Activated naive CD4-positive, alpha-beta T cell treated with anti-CD3 and anti-CD28 coated beads, Interleukin-2, amount 50 U/mL, for 24 hours (primary cell): ENCODE measurements around the gene BTG3.

ENCODE experiments used
- H3K27ac Mint-ChIP-seq: one replicate; pipeline ENCODE4 v1.8.0; 2021; ENCODE audit warnings: mild to moderate bottlenecking, mixed read lengths
- H3K27me3 Mint-ChIP-seq: one replicate; pipeline ENCODE4 v1.8.0; 2021; ENCODE audit warnings: mixed read lengths
- H3K36me3 Mint-ChIP-seq: one replicate; pipeline ENCODE4 v1.8.0; 2021; ENCODE audit warnings: mixed read lengths
- H3K4me1 Mint-ChIP-seq: one replicate; pipeline ENCODE4 v1.8.0; 2021; ENCODE audit warnings: mixed read lengths
- H3K4me3 Mint-ChIP-seq: one replicate; pipeline ENCODE4 v1.8.0; 2021; ENCODE audit warnings: mild to moderate bottlenecking, mixed read lengths
- H3K9me3 Mint-ChIP-seq: one replicate; pipeline ENCODE4 v1.8.0; 2021; ENCODE audit warnings: mixed read lengths

BTG3 gene

DNA sequence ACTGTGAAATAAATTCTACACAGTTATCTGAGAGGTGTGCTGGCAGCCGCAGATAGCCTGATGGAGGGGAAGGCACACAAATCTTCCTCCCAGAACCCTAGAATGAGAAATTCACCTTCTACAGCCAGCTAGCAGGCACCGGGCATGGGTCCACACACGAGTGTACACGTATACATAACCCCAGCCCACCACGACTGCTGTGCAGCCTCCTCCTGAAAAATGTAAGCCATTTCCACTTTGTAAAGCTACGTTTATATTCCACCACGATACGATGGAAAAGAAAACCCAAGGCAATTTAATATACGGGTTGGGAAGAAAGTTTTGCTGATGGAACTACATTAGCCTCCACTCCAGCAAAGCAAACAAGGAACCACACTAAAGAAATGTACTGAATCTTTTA lies 1.8 kb downstream of the BTG3 start:
- Mint-ChIP-seq H3K4me1 (peaks cover 22% of the 10 kb centered on the region), H3K9me3 (no peaks in the 10 kb centered on the region), H3K4me3 (peak overlapping the region; percentile 88), H3K27me3 (no peaks in the 10 kb centered on the region), H3K36me3 (peaks cover 9% of the 10 kb centered on the region), H3K27ac (peak overlapping the region; percentile 95)

DNA sequence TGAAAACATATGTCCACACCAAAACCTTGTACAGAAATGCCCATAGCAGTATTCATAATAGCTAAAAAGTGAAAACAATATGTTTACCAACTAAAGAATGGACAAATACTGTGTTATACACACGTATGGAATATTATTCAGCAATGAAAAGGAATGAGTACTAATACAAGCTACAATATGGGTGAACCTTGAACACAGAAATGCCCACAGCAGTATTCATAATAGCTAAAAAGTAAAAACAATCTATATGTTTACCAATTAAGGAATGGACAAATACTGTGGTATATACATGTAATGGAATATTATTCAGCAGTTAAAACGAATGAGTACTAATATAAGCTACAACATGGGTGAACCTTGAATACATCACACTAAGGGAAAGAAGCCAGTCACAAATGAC lies 3.0 kb downstream of the BTG3 start:
- Mint-ChIP-seq H3K36me3 (peaks cover 9% of the 10 kb centered on the region), H3K27ac (no peak overlapping the region), H3K4me3 (no peak overlapping the region), H3K4me1 (peaks cover 22% of the 10 kb centered on the region), H3K9me3 (no peaks in the 10 kb centered on the region), H3K27me3 (no peaks in the 10 kb centered on the region)

DNA sequence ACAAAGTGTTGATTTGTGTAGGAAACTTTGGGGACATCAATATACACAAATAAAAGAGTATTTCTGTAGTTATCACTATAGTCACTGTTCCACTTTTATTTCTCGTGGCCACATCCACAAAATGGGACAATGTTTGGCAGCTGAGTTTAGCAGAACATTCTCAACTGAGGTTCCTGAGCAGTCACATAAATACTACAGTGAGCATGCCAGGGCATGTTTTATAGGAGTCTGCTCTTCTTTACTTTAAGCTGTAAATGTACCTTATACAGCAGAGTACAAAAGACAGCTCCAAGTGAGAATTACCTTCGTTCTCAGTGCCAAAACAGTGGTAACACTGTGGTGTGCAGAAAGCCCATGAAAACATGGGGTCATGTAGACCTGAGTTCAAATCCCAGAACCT lies 5.0 kb downstream of the BTG3 start:
- Mint-ChIP-seq H3K27ac (no peak overlapping the region), H3K27me3 (no peaks in the 10 kb centered on the region), H3K9me3 (no peaks in the 10 kb centered on the region), H3K36me3 (peaks cover 17% of the 10 kb centered on the region), H3K4me3 (no peak overlapping the region), H3K4me1 (peaks cover 23% of the 10 kb centered on the region)

DNA sequence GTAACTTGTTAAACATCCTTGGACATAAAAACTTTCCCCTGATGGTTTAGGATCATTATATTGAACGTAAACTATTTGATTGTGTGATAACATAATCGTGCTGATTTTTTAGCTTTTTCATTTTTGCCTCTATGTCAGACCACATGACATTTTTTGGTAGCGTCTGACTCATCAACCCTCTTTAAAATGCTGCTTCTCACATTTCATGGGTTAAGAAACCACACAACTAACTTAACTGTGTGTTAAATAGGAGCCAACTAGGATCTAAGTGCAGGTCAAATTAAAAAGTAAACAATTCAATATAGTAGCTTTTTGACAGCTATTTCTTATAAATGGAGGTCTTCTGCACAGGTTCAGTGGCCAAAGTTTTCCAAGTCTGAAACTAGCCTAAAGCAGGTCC lies 9.8 kb downstream of the BTG3 start:
- Mint-ChIP-seq H3K36me3 (peaks cover 26% of the 10 kb centered on the region), H3K9me3 (no peaks in the 10 kb centered on the region), H3K27me3 (no peaks in the 10 kb centered on the region), H3K4me1 (peaks cover 4% of the 10 kb centered on the region), H3K4me3 (no peak overlapping the region), H3K27ac (no peak overlapping the region)

DNA sequence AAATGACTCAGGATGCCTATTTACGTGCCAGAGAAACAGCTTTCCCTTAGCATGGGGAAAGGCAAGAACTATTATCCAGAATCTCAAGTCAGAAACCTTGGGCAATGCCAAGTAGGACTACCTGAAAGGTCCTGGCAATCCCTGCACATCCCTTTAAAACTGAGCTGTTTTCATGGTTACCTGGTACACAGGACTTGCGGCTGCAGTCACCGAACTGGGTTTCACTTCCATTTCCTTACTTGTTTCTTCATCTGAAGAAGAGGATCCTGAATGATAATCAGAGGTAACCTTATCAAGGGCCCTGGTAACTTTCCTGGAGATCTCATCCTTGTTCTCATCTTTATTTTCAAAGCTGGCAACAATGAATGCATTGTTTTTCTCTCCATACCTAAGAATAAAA lies 14.3 kb downstream of the BTG3 start:
- H3K9me3 Mint-ChIP-seq = no peaks in the 10 kb centered on the region
- no peak overlapping the region for H3K27ac Mint-ChIP-seq
- H3K4me1 Mint-ChIP-seq = peaks cover 4% of the 10 kb centered on the region
- H3K36me3 Mint-ChIP-seq = peaks cover 27% of the 10 kb centered on the region
- H3K27me3 Mint-ChIP-seq = no peaks in the 10 kb centered on the region
- no peak overlapping the region for H3K4me3 Mint-ChIP-seq

DNA sequence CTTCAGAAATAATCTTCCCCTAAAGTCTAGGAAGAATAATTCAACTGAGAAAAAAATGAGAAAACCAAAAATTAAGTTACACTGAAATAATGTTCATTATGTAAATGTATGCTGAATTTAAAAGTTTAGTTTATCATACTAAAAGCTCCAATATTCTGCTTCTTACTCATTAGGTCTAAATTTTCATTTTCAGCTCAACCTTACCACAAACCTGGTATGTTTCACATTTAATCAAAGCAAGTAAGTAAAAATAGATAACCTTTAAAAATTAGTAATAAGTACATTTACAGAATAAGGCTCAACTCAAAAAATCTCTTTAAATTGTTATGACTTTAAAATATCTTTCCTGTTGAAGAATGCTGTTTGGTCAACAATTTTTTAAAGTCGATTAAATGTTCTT lies 15.0 kb downstream of the BTG3 start:
- H3K27me3 Mint-ChIP-seq = no peaks in the 10 kb centered on the region
- peaks cover 25% of the 10 kb centered on the region for H3K36me3 Mint-ChIP-seq
- no peaks in the 10 kb centered on the region for H3K9me3 Mint-ChIP-seq

DNA sequence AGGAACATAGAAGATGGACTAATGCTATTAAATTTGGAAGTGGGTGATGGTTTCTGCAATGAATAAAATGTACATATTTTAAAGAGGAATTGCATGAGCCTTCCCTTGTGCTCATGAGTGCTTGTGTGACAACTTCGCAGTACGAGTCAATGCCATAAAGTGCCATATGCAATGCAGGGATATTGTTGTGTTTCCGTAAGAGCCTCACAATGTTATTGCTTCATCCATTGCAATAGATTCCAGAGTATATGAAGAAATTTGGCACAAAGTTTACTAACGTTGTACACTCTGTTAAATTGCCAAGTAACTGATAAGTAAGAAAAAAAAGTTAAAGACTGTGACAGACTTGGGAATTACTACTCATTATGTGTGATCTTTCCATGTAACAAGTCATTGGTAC lies 22.3 kb downstream of the BTG3 start:
- Mint-ChIP-seq H3K36me3 (peaks cover 15% of the 10 kb centered on the region), H3K27me3 (no peaks in the 10 kb centered on the region), H3K4me1 (no peaks in the 10 kb centered on the region), H3K4me3 (no peak overlapping the region), H3K9me3 (no peaks in the 10 kb centered on the region), H3K27ac (no peak overlapping the region)

More for the DNA sequence above, 15.0 kb downstream of the BTG3 start:
- Mint-ChIP-seq H3K4me3 (no peak overlapping the region), H3K27ac (no peak overlapping the region), H3K4me1 (no peaks in the 10 kb centered on the region)

DNA sequence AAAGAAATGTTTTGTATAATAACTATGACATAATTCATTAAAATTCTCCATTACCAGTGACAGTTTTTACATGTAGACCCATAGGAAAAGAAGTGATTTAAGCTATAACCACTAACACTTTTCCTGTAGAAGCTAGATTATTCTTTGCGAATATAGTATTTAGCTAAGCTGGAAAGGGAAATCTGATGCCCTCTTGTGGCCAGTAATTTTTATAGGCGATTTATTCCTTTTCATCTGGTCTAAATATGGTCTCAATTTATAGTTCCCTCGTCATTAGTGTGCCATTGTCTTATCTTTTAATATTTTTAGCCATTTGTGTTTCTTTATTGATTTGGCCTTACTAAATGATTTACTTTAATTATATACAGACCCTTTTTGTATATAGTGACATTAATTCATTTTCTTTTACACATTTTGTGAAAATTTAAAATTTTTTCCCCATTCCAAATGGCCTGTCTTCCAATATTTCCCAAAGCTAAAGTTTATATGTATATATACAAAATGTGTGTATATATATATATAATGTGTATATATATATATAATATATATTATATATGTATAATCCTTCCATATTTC lies 26.7 kb downstream of the BTG3 start:
- no peak overlapping the region for H3K27ac Mint-ChIP-seq
- no peaks in the 10 kb centered on the region for H3K9me3 Mint-ChIP-seq
- no peaks in the 10 kb centered on the region for H3K36me3 Mint-ChIP-seq
- no peak overlapping the region for H3K4me3 Mint-ChIP-seq
- H3K27me3 Mint-ChIP-seq = no peaks in the 10 kb centered on the region
- no peaks in the 10 kb centered on the region for H3K4me1 Mint-ChIP-seq

DNA sequence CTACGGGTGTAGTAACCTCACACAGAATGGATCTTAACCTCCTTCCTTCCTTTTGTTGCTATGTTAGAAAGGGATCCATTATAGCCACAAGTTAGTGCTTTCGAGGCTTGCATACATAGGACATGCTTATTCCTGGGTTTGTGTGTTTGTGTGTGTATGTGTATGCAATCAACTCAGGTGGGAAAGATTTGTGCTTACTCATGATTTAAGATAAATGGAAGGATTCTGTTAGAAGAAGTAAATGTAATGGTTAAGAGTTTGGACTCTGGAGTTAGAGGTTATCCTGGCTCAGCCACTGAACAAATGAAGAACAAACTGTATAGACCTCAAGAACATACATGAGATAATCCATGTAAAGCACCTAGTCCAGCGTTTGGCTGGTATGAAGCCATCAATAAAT lies 28.8 kb downstream of the BTG3 start:
- Mint-ChIP-seq H3K27ac (no peak overlapping the region), H3K9me3 (no peaks in the 10 kb centered on the region), H3K27me3 (no peaks in the 10 kb centered on the region), H3K4me3 (no peak overlapping the region), H3K4me1 (no peaks in the 10 kb centered on the region), H3K36me3 (no peaks in the 10 kb centered on the region)

DNA sequence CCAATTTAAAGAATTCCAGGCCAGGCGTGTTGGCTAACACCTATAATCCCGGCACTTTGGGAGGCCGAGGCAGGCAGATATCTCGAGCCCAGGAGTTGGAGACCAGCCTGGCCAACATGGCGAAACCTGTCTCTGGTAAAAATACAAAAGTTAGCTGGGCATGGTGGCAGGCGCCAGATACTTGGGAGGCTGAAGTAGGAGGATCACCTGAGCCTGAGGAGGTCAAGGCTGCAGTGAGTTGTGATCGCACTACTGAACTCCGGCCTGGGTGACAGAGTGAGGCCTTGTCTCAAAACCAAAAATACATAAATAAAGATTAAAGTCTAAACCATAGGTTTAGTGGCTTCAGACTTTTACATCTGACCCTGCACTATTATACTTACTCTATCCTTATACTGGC lies 32.4 kb downstream of the BTG3 start:
- H3K9me3 Mint-ChIP-seq = no peaks in the 10 kb centered on the region
- no peaks in the 10 kb centered on the region for H3K4me1 Mint-ChIP-seq
- no peaks in the 10 kb centered on the region for H3K36me3 Mint-ChIP-seq
- no peak overlapping the region for H3K27ac Mint-ChIP-seq
- no peak overlapping the region for H3K4me3 Mint-ChIP-seq
- H3K27me3 Mint-ChIP-seq = no peaks in the 10 kb centered on the region

DNA sequence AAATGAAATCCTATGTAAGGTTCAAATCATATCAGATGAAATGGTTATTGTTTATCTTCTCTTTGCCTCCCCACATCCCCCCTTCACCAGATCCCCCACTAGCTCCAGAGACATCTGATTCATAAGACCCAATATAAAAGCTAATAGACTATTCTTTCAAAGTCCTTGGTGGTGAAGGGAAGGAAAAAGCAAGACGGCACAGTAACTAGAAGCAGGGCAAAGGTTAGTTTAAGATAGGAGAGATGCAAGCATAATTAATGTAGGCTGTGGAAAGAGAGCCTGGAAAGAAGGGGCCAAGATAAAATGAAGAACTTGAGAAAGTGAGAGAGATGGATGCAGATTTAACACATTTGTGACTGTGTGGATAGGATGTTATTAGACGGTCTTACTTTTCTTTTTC lies 33.8 kb downstream of the BTG3 start:
- no peaks in the 10 kb centered on the region for H3K36me3 Mint-ChIP-seq
- no peak overlapping the region for H3K27ac Mint-ChIP-seq
- no peak overlapping the region for H3K4me3 Mint-ChIP-seq
- no peaks in the 10 kb centered on the region for H3K4me1 Mint-ChIP-seq
- no peaks in the 10 kb centered on the region for H3K9me3 Mint-ChIP-seq
- no peaks in the 10 kb centered on the region for H3K27me3 Mint-ChIP-seq

DNA sequence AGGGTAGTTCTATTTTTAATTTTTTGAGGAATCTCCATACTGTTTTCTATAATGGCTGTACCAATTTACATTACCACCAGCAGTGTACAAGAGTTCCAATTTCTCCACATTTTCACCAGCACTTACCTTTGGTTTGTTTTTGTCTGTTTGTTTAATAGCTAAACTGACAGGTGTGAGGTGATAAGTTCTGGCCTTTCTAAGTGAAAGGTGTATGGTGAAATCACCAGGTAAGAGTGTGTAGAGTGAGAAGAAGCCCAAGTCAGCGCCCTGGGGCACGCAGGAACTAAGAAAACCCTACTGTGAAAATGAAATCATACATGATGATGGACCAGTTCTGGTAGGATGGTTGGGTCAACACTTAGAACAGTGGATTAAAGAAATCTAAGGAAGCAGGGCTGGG lies 34.5 kb downstream of the BTG3 start:
- Mint-ChIP-seq H3K4me1 (no peaks in the 10 kb centered on the region), H3K27ac (no peak overlapping the region), H3K4me3 (no peak overlapping the region), H3K27me3 (no peaks in the 10 kb centered on the region), H3K36me3 (no peaks in the 10 kb centered on the region), H3K9me3 (no peaks in the 10 kb centered on the region)

DNA sequence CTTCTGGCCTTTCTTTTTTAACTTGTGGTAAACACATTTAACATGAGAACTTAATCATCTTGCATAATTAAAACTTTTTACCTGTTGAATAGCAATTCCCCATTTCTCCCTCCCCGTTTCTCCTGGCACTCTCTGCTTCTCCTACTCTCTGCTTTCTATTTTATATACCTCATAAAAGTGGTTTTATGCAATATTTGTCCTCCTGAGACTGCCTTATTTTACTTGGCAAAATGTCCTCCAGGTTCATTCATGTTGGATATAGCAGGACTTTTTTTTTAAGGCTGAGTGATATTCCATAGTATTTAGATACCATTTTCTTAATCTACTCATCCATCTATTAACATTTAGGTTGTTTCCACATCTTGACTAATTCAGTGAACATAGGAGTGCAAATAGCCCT lies 35.0 kb downstream of the BTG3 start:
- no peak overlapping the region for H3K27ac Mint-ChIP-seq
- H3K27me3 Mint-ChIP-seq = peaks cover 2% of the 10 kb centered on the region
- no peaks in the 10 kb centered on the region for H3K36me3 Mint-ChIP-seq
- H3K9me3 Mint-ChIP-seq = no peaks in the 10 kb centered on the region
- no peak overlapping the region for H3K4me3 Mint-ChIP-seq
- no peaks in the 10 kb centered on the region for H3K4me1 Mint-ChIP-seq

DNA sequence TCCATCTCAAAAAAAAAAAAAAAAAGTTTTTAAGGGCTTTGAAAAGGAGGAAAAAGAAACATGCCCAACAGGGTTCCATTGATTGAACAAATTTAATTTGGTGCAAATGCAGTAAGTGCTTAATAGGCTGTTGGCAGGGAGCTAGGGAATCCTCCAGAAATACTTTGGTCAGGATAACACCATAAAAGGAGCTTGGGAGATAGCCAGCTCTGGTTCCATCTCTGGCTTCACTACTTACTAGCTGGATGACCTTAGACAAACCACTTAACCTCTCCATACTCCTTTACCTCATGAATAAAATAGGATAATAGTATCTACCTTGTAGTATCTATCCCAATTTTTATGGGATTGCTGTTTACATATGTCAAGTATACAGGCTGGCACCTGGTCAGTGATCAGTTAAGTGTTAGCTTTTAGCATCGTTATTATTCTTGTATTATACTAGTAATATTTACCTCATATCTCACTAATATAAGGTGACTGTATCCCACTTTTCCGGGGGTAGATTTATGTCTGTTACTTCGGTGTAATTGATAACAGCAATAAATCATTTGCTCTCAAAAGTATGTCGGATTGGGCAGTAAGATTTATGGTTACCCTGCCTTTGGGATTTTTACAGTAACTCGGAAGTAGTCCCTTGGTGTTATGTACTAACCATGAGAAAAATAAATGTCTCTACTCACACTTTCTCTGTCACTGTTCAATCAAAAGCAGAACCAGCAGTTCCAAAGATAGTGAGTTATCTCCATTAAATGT lies 36.4 kb downstream of the BTG3 start:
- no peak overlapping the region for H3K27ac Mint-ChIP-seq
- no peak overlapping the region for H3K4me3 Mint-ChIP-seq
- no peaks in the 10 kb centered on the region for H3K9me3 Mint-ChIP-seq
- no peaks in the 10 kb centered on the region for H3K4me1 Mint-ChIP-seq
- H3K27me3 Mint-ChIP-seq = peaks cover 2% of the 10 kb centered on the region
- H3K36me3 Mint-ChIP-seq = no peaks in the 10 kb centered on the region

DNA sequence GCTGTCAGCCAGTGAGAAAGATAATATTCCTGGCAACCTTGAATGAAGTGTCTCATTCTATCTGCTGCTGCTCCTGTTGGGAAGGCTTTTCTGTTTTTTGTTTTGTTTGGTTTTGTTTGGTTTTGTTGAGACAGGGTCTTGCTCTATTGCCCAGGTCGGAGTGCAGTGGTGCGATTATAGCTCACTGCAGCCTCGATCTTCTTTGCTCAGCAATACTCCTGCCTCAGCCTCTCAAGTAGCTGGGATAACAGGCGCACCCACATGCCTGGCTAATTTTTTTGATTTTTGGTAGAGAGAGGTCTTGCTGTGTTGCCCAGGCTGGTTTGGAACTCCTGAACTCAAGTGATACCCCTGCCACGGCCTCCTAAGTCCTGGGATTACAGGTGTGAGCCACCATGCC lies 37.6 kb downstream of the BTG3 start:
- H3K4me1 Mint-ChIP-seq = no peaks in the 10 kb centered on the region
- peaks cover 3% of the 10 kb centered on the region for H3K27me3 Mint-ChIP-seq
- H3K27ac Mint-ChIP-seq = no peak overlapping the region
- no peaks in the 10 kb centered on the region for H3K9me3 Mint-ChIP-seq
- H3K36me3 Mint-ChIP-seq = no peaks in the 10 kb centered on the region
- no peak overlapping the region for H3K4me3 Mint-ChIP-seq

DNA sequence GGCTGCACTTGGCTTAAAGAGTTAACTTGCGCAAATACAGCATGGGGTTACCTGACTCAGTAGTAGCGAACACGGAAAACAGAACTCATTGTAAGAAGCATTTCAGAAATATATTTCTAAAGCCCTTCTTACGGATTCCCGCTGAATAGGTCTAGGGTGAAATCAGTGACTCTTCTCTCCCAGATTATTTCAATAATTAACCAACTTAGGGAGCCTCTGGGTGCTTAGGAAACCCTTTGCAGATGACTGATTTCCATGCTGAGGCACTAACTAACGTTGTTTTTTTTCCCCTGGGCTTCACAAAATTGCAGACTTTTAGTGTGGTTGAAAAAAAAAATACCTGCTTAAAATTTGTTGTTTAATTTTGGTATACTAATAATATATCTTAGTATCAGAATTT lies 40.3 kb downstream of the BTG3 start:
- Mint-ChIP-seq H3K4me3 (no peak overlapping the region), H3K36me3 (no peaks in the 10 kb centered on the region), H3K4me1 (no peaks in the 10 kb centered on the region), H3K27me3 (peaks cover 4% of the 10 kb centered on the region), H3K9me3 (no peaks in the 10 kb centered on the region), H3K27ac (no peak overlapping the region)

DNA sequence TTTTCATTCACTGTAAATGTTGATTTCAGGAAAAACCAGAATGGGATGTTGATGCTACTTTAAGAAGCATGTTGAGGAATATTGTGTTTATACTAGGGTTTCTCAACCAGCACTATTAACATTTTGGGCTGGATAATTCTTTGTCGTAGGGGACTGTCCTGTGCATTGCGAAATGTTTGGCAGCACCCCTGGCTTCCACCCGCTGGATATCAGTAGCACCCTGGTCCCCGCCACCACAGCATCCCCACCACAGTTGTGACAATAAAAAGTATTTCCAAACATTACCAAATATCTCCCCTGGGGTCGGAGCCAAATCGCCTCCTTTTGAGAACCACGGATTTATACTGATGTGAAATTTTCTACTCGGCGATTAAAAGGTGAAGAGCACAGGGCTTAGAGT lies 41.9 kb downstream of the BTG3 start:
- Mint-ChIP-seq H3K4me3 (no peak overlapping the region), H3K36me3 (no peaks in the 10 kb centered on the region), H3K9me3 (no peaks in the 10 kb centered on the region), H3K4me1 (no peaks in the 10 kb centered on the region), H3K27ac (no peak overlapping the region), H3K27me3 (peaks cover 4% of the 10 kb centered on the region)
